Globus pallidus (tissue), 1 donor: Measurements from ENCODE around the gene EIF1AX.
"Not testable (repeated sequence)": the region's sequence is repeated elsewhere in the genome, so short reads cannot be mapped to it uniquely, and the experiment has no call there.

Source experiments
- DNase-seq: peaks from one replicate; pipeline ENCODE4 v3.0.0-alpha.2; 2015; ENCODE audit warnings: low spot score

The EIF1AX gene

GRCh38 chrX:20126833-20127232 lies 14.8 kb downstream of the EIF1AX start:
- not testable (repeated sequence) for DNase-seq

- DNase-seq, result no peak
Observed at GRCh38 chrX:20124964-20125363, 16.7 kb downstream of the EIF1AX start.

- DNase-seq, result no peak
Observed at GRCh38 chrX:20118065-20118824, 23.4 kb downstream of the EIF1AX start.

GRCh38 chrX:20116577-20117240 lies 24.9 kb downstream of the EIF1AX start, which contains the start of gene MAP7D2:
Gene MAP7D2, minus strand, starts transcription at chrX:20116907. Its CDS starts 28 bp downstream, at chrX:20116879.
- no peak for DNase-seq

GRCh38 chrX:20116087-20116576 lies 25.5 kb downstream of the EIF1AX start:
- DNase-seq, result no peak

GRCh38 chrX:20112022-20112774 lies 29.4 kb downstream of the EIF1AX start:
- DNase-seq, result no peak

- DNase-seq, result no peak
Observed at GRCh38 chrX:20111271-20111670, 30.4 kb downstream of the EIF1AX start.

- DNase-seq, result no peak
Observed at GRCh38 chrX:20101934-20102581, 39.6 kb downstream of the EIF1AX start.

- DNase-seq, result no peak
Observed at GRCh38 chrX:20091499-20091898, 50.1 kb downstream of the EIF1AX start.

- DNase-seq, result no peak
Observed at GRCh38 chrX:20089845-20090244, 51.8 kb downstream of the EIF1AX start.

- DNase-seq, result no peak
Observed at GRCh38 chrX:20080277-20080676, 61.4 kb downstream of the EIF1AX start.
